Measurements from ENCODE around the gene FNTB.

Gene FNTB

GRCh38 chr14:64942531-64943111 is 44.1 kb upstream of the FNTB start, which contains the start of gene GPX2:
Gene GPX2, minus strand, starts transcription at chr14:64942745. Its CDS starts 19 bp downstream, at chr14:64942726.
- Histone ChIP-seq H3K27ac (no peak within 1 kb of the TSS), H3K4me3 (no peak within 1 kb of the TSS)
- TF ChIP-seq, protein P1, sequence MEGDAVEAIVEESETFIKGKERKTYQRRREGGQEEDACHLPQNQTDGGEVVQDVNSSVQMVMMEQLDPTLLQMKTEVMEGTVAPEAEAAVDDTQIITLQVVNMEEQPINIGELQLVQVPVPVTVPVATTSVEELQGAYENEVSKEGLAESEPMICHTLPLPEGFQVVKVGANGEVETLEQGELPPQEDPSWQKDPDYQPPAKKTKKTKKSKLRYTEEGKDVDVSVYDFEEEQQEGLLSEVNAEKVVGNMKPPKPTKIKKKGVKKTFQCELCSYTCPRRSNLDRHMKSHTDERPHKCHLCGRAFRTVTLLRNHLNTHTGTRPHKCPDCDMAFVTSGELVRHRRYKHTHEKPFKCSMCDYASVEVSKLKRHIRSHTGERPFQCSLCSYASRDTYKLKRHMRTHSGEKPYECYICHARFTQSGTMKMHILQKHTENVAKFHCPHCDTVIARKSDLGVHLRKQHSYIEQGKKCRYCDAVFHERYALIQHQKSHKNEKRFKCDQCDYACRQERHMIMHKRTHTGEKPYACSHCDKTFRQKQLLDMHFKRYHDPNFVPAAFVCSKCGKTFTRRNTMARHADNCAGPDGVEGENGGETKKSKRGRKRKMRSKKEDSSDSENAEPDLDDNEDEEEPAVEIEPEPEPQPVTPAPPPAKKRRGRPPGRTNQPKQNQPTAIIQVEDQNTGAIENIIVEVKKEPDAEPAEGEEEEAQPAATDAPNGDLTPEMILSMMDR (IDR thresholded peaks at IDR 0.05) = no peak
- DNase-seq (ENCODE audit: low spot score) = no peak

GRCh38 chr14:64943556-64943955 is 43.1 kb upstream of the FNTB start:
- Histone ChIP-seq H3K27ac (no peak overlapping the region), H3K4me3 (no peak overlapping the region)
- DNase-seq (ENCODE audit: low spot score) = no peak
- TF ChIP-seq, protein P1 (IDR thresholded peaks at IDR 0.05) = no peak

DNA sequence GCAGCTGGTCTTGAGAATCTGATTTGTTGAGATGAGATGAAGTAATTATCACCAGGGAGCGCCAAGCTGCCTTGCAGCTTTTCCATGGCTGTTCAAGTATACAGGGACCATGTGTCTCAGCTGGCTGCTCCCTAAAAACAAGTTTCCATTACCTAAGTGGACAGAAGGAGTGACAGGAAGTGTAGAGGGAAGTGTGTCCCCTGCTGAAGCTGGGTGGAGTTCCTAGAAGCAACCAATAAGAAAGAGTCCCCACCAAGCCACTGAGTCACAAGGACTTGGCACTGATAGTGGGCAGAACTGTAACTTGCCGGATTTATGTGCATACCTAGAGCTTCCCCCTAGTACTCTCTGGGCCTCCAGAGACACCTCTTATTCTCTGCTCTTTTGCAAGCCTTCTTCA is 42.7 kb upstream of the FNTB start:
- Histone ChIP-seq H3K27ac (no peak overlapping the region), H3K4me3 (no peak overlapping the region)
- no peak for DNase-seq (ENCODE audit: low spot score)
- TF ChIP-seq, protein P1 (IDR thresholded peaks at IDR 0.05) = no peak

DNA sequence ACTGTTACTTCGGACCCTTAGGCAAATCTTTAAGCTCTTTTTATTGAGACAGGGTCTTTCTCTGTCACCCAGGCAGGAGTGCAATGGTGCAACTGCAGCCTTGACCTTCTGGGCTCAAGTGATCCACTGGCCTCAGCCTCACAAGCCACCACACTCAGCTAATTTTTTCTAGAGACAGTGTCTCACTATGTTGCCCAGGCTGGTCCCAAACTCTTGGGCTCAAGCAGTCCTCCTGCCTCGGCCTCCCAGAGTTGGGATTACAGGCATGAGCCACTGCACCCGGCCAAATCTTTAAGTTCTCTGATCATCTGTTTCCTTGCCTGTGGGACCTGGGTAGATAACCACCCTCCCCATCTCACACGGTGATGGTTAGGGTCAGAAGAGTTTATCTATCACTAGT is 41.8 kb upstream of the FNTB start:
- H3K27ac ChIP-seq = no peak overlapping the region
- DNase-seq (ENCODE audit: low spot score) = no peak
- TF ChIP-seq, protein P1 (IDR thresholded peaks at IDR 0.05) = no peak
- no peak overlapping the region for H3K4me3 ChIP-seq

DNA sequence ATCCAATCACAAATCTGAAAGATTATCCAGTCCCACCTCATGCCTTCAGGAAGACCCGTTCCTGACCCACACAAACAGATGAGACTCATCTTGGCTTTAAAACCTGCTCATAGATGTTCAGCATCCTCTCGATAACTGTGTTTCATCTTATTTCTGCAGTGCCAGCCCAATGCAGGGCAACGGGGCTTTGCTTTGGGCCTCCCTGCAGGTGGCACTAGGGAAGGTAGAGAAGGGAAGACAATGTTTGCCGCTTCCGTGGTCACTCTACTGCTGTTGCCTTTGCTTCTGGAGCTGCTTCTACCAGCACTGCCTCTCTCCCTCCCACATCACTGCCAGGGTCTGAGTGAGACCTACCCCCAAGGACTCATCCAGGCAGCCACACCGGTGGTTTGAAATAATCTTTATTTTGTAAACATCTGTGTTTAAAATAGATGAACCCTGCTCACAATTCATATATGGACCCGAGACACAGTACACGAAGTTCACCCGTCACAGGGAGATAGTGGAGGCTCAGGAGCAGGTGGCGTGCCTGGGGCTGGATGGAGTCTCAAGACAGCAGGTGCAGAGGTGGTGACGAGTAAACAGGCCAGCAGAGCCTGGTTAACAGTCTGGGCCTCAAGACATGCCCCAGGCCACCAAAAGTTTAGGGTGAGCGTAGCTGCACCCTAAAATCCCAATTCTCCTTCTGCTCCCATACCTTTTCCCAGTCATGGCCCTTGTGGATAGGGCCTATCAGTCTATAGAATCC is 41.1 kb upstream of the FNTB start:
- TF ChIP-seq, protein P1 (IDR thresholded peaks at IDR 0.05) = no peak
- Histone ChIP-seq H3K27ac (no peak overlapping the region), H3K4me3 (no peak overlapping the region)
- DNase-seq (ENCODE audit: low spot score) = no peak

GRCh38 chr14:64946310-64947045 is 40.2 kb upstream of the FNTB start:
- Histone ChIP-seq H3K4me3 (no peak overlapping the region), H3K27ac (no peak overlapping the region)
- TF ChIP-seq, protein P1 (IDR thresholded peaks at IDR 0.05) = no peak
- DNase-seq (ENCODE audit: low spot score) = no peak

Data from coronary artery (tissue), 2 donors.